Prostate gland (tissue), 2 donors: ENCODE data around the gene STXBP6. TPM values are rescaled to one million over a fixed set of nuclear protein-coding genes. Genes with fewer than 3 reads are reported as not detected.

Experiments
- DNase-seq: peaks from one replicate; pipeline ENCODE4 v3.0.0-alpha.2; 2019; ENCODE audit warnings: low spot score
- H3K27ac ChIP-seq, 2 donors: fragments of 200-600 bp; sonication (generic); 2 replicates each; pipeline ENCODE4 v1.5.1; 2017 to 2019
- H3K27me3 ChIP-seq: fragments of 200-600 bp; sonication (generic); replicated peaks from 2 replicates; pipeline ENCODE4 v1.5.1; 2019; ENCODE audit not compliant: insufficient read depth
- H3K36me3 ChIP-seq, 2 donors: fragments of 200-600 bp; sonication (generic); 1 replicate in 1 of 2; 2 replicates in 1 of 2; pipeline versions ENCODE4 v1.5.1 to v1.8.1; 2017 to 2019
- H3K4me1 ChIP-seq: fragments of 200-600 bp; sonication (generic); replicated peaks from 2 replicates; pipeline ENCODE4 v1.5.1; 2019
- H3K4me3 ChIP-seq, 2 donors: fragments of 200-600 bp; sonication (generic); 2 replicates each; pipeline ENCODE4 v1.5.1; 2017 to 2019
- H3K9me3 ChIP-seq: fragments of 200-600 bp; sonication (generic); 2 replicates; pipeline ENCODE4 v1.5.1; 2017
- POLR2A ChIP-seq: fragments of 450-650 bp; IDR thresholded peaks from one replicate; pipeline ENCODE4 v1.6.1; 2016; ENCODE audit warnings: antibody characterized with exemption, mild to moderate bottlenecking
- POLR2AphosphoS5 ChIP-seq: sonication (generic); formaldehyde crosslinking; IDR thresholded peaks from one replicate; pipeline ENCODE4 v1.6.1; 2017; ENCODE audit warnings: antibody characterized with exemption
- WGBS: methylation state at CpG from one replicate; pipeline ENCODE4 v1.1.5; 2018; 5-methylcytosine and 5-hydroxymethylcytosine counted together
- intact Hi-C: fragments of 100-400 bp; cut with DNase I; formaldehyde crosslinking; loops from one replicate; pipeline ENCODE4 v1.14.2; 2022
- total RNA-seq, 2 donors: library from RNA; depleted of rRNA; stranded (reverse); fragments of >200 nt; gene quantifications; one replicate each; pipeline ENCODE4 v1.1.0, GENCODE V29; 2016
- TF ChIP-seq, protein P1 (sequence below), 4 experiments: fragments of 200-600 bp in 2 of 4; fragments of 450-650 bp in 2 of 4; sonication (generic) in 2 of 4; IDR thresholded peaks; 1 replicate in 3 of 4; 2 replicates in 1 of 4; pipeline ENCODE4 v1.5.1; 2016 to 2019; ENCODE audit warnings: antibody characterized with exemption in 4 of 4, mild to moderate bottlenecking in 2 of 4, moderate library complexity in 2 of 4

STXBP6 gene
- total RNA-seq, 2 donors from 2014 or later = 12.4 to 32.3 TPM

DNA sequence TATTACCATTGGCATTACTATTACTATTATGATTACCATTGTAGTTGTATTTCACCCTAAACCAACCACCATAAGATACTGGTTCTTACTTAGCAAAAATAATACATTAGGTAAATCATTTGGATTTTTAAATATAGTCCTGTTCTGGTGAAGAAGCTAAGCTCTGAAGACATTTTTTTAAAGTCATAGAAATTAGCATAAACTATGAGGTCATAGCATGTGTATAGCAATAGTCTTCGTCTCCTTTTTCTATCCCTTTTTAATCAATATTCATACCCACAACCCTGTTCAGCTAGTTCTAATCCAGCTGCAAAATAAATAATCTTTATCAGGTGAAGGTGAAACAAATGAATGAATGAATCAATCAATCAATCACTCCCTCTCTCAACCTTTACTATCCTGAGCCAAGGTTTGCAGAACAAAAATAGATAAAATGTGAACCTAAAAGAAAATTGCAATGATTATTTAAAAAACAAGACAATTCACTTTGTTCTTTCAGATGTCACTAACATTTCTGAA lies 134.5 kb downstream of the STXBP6 start:
- Histone ChIP-seq H3K4me1 (peaks cover 5% of the 10 kb centered on the region), H3K36me3 (no peaks in the 10 kb centered on the region), H3K4me3 (no peak overlapping the region), H3K27ac (no peak overlapping the region), H3K9me3 (no peaks in the 10 kb centered on the region), H3K27me3 (no peaks in the 10 kb centered on the region)
- no peak for DNase-seq
- TF ChIP-seq POLR2A (no peak), POLR2AphosphoS5 (no peak)
- TF ChIP-seq, protein P1, sequence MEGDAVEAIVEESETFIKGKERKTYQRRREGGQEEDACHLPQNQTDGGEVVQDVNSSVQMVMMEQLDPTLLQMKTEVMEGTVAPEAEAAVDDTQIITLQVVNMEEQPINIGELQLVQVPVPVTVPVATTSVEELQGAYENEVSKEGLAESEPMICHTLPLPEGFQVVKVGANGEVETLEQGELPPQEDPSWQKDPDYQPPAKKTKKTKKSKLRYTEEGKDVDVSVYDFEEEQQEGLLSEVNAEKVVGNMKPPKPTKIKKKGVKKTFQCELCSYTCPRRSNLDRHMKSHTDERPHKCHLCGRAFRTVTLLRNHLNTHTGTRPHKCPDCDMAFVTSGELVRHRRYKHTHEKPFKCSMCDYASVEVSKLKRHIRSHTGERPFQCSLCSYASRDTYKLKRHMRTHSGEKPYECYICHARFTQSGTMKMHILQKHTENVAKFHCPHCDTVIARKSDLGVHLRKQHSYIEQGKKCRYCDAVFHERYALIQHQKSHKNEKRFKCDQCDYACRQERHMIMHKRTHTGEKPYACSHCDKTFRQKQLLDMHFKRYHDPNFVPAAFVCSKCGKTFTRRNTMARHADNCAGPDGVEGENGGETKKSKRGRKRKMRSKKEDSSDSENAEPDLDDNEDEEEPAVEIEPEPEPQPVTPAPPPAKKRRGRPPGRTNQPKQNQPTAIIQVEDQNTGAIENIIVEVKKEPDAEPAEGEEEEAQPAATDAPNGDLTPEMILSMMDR (IDR thresholded peaks at IDR 0.05) = no peak
- WGBS = 97% methylated on average over 1 of the region's 1 CpG
- intact Hi-C loops = no loop called here

DNA sequence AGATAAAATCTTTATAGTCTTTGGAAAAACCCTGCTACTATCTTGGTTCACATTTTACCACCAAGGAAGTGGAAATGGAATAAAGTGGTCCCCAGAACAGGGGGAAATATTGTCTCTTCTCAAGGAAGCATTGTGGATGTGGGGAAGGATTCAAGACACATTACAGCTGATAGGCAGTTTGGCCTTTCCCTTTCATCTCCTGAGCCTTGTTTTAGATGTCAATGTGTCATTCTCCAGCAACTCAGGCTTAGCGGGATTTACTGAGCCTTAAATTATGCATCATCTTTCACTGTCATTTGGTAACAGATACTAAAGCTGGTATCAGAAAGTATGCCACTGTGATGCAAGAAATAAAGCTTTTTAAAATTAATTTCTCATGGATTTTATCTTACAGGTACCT lies 136.2 kb downstream of the STXBP6 start:
- H3K36me3 ChIP-seq = no peaks in the 10 kb centered on the region
- no peak for DNase-seq

DNA sequence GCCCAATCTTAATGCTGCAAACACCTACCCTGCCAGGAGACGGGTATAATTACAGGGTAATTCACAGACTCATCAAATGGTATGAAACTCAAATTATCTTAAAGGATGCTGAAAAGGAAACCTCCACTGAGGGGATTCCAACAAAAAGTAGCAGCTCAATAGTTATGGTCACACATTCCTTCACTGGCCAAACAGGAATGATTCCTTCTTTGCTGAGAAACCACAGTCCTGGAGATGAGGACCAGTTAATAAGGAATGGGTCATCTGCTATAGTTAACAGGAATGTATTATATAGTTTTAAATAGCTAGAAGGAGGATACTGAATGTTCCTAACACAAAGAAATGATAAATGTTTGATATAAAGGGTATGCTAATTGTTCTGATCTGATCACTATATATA lies 136.9 kb downstream of the STXBP6 start:
- 71% methylated on average over 1 of the region's 1 CpG for WGBS

More for the DNA sequence above, 136.2 kb downstream of the STXBP6 start:
- 80% methylated on average over 1 of the region's 1 CpG for WGBS
- Histone ChIP-seq H3K4me3 (no peak overlapping the region), H3K9me3 (no peaks in the 10 kb centered on the region), H3K27me3 (no peaks in the 10 kb centered on the region), H3K4me1 (peaks cover 5% of the 10 kb centered on the region), H3K27ac (no peak overlapping the region)
- intact Hi-C loops = no loop called here
- TF ChIP-seq, protein P1 (IDR thresholded peaks at IDR 0.05) = no peak
- TF ChIP-seq POLR2AphosphoS5 (no peak), POLR2A (no peak)

DNA sequence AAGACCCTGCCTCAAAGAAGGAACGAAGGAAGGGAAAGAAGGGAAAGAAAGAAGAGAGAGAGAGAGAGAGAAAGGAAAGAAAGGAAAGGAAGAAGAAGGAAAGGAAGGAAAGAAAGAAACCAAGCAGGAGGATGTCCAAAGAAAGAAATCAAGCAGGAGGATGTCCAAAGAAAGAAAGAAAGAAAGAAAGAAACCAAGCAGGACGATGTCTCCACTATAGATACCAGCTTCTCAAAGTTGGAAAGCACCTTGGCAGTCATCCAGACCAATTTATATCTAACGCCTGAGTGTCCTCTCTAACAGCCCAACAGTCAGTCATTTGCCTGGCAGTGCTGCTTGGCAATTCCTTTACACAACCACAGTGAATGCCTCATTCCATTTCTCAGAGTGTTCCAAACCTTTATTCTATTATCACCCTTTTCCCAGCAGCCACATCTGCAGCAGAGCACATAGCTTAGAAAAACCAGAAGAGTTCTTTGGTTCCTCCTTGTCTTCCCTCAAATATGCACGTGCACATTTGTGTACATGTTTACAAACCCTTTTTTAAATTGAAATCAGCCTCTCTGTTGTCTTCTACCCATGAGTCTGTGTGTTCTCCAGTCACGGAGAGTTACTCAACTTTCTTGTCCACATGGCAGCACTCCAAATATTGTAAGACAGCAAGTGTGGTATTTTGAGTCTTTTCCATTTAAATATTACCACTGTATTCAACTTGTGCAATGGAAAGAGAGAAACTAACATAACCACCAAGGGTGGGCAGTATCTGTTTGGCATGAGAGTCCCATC lies 138.4 kb downstream of the STXBP6 start:
- WGBS = 31% methylated on average over 5 of the region's 5 CpGs
- DNase-seq = no peak
- no peak overlapping the region for H3K27ac ChIP-seq

More for the DNA sequence above, 136.9 kb downstream of the STXBP6 start:
- no peak for DNase-seq
- H3K36me3 ChIP-seq = no peaks in the 10 kb centered on the region
- intact Hi-C loops = no loop called here
- TF ChIP-seq POLR2AphosphoS5 (no peak), POLR2A (no peak)
- TF ChIP-seq, protein P1 (IDR thresholded peaks at IDR 0.05) = no peak
- H3K4me1 ChIP-seq = peaks cover 10% of the 10 kb centered on the region
- no peak overlapping the region for H3K4me3 ChIP-seq
- no peak overlapping the region for H3K27ac ChIP-seq
- no peaks in the 10 kb centered on the region for H3K27me3 ChIP-seq
- no peaks in the 10 kb centered on the region for H3K9me3 ChIP-seq

More for the DNA sequence above, 138.4 kb downstream of the STXBP6 start:
- TF ChIP-seq, protein P1 (IDR thresholded peaks at IDR 0.05) = no peak
- TF ChIP-seq POLR2AphosphoS5 (no peak), POLR2A (no peak)
- no peaks in the 10 kb centered on the region for H3K36me3 ChIP-seq
- intact Hi-C loops = no loop called here
- H3K27me3 ChIP-seq = no peaks in the 10 kb centered on the region
- H3K9me3 ChIP-seq = no peaks in the 10 kb centered on the region
- H3K4me3 ChIP-seq = no peak overlapping the region
- H3K4me1 ChIP-seq = peaks cover 10% of the 10 kb centered on the region
